Skeletal muscle cell (primary cell): Measurements from ENCODE around the gene CDKL2.

ENCODE experiments used
- DNase-seq: peaks from one replicate; pipeline ENCODE4 v3.0.0-alpha.2; 2010; ENCODE audit warnings: low read depth
- H3K4me3 ChIP-seq: 2 replicates; pipeline ENCODE4 v1.5.1; 2011; ENCODE audit warnings: low read depth, mild to moderate bottlenecking, control low read depth, low read length, moderate library complexity

Gene CDKL2

GRCh38 chr4:75653845-75654503 lies 23.6 kb upstream of the CDKL2 start:
- H3K4me3 ChIP-seq, result no peak overlapping the region
- DNase-seq, result no peak

GRCh38 chr4:75644095-75644494 lies 13.8 kb upstream of the CDKL2 start:
- no peak for DNase-seq
- no peak overlapping the region for H3K4me3 ChIP-seq

DNA sequence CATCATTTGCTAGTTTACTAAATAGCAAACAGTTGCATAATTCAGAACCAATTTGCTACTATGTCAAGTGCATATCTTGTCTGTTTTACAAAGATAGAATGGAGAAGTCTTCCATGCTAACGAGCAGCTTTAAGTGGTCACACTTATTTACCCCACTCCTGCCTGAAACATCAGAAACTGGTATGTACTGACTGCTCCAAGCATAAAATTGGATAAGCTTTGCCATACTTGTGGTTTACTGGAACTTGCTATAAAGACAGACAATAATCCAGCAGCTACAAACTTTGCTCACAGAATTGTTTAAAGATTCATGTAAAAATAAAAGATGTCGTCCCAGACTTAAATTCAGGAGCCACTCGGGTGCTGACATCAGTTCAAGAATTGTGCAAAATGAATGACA lies 13.3 kb upstream of the CDKL2 start:
- no peak for DNase-seq
- H3K4me3 ChIP-seq, result no peak overlapping the region

GRCh38 chr4:75639124-75639695 lies 8.9 kb upstream of the CDKL2 start:
- H3K4me3 ChIP-seq, result no peak overlapping the region
- DNase-seq, result no peak

GRCh38 chr4:75637827-75638226 lies 7.5 kb upstream of the CDKL2 start:
- no peak for DNase-seq

DNA sequence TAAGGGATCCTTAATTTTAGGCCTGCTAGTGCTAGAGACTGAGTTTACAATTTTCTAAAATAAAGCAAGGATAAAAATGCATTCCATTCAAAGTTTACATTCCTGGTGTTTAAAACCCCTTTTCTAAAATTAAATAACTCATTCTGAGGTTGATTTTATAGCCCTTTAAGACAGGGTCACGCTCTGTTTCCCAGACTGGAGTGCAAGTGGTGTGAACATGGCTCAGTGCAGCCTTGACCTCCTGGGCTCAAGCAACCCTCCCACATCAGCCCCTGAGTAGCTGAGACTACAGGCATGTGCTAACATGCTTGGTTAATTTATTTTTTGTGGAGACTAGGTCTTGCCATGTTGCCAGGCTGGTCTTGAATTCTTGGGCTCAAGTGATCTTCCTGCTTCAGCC lies 6.8 kb upstream of the CDKL2 start:
- DNase-seq, result no peak
- H3K4me3 ChIP-seq, result no peak overlapping the region

More at GRCh38 chr4:75637827-75638226, 7.5 kb upstream of the CDKL2 start:
- no peak overlapping the region for H3K4me3 ChIP-seq

GRCh38 chr4:75634951-75635350 lies 4.6 kb upstream of the CDKL2 start:
- peak; percentile 34 for DNase-seq
- H3K4me3 ChIP-seq, result no peak overlapping the region

GRCh38 chr4:75634281-75634680 lies 4.0 kb upstream of the CDKL2 start:
- H3K4me3 ChIP-seq, result no peak overlapping the region
- no peak for DNase-seq

DNA sequence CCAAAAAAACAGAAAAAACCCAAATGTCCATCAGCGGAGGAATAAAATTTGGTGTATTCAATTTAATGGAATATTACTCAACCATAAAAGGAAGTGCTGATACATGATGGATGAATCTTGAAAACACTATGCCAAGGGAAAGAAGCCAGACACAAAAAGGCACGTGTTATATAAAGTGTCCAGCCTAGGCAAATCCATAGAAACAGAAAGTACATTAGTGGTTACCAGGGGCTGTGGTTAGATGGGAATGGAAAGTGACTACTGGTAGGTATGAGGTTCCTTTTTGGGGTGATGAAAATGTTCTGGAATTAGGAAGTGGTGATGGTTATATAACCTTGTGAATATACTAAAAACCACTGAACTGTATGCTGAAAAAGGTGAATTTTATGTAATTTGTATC lies 3.5 kb upstream of the CDKL2 start:
- no peak overlapping the region for H3K4me3 ChIP-seq
- DNase-seq, result no peak

- no peak for DNase-seq
- peak overlapping the region; percentile 55 for H3K4me3 ChIP-seq
These were observed 605 bp upstream of the CDKL2 start for GRCh38 chr4:75630937-75631329.

GRCh38 chr4:75629239-75629638 lies 1.1 kb downstream of the CDKL2 start:
- DNase-seq, result no peak
- no peak overlapping the region for H3K4me3 ChIP-seq

- H3K4me3 ChIP-seq, result no peak overlapping the region
- no peak for DNase-seq
These were observed 7.3 kb downstream of the CDKL2 start for GRCh38 chr4:75623026-75623425.

GRCh38 chr4:75621715-75622114 lies 8.6 kb downstream of the CDKL2 start:
- H3K4me3 ChIP-seq, result no peak overlapping the region
- no peak for DNase-seq

- no peak for DNase-seq
- no peak overlapping the region for H3K4me3 ChIP-seq
These were observed 18.0 kb downstream of the CDKL2 start for GRCh38 chr4:75612306-75612705.

DNA sequence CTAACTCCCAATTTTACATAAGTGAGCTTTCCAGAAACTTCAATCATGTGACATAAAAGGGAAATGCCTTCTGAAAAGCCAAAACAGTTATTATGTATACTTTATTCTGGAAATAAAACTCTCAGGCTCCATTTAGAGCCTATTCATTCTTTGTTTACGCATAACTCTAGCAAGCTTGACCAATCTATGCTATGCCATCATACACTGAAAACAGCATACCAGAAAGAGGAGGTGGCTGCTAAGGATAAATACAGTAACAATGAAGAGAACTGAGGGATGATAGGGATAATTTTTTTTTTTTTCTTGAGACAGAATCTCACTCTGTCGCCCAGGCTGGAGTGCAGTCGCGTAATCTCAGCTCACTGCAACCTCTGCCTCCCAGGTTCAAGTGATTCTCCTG lies 24.4 kb downstream of the CDKL2 start:
- DNase-seq, result no peak
- no peak overlapping the region for H3K4me3 ChIP-seq

- no peak for DNase-seq
- H3K4me3 ChIP-seq, result no peak overlapping the region
These were observed 30.7 kb downstream of the CDKL2 start for GRCh38 chr4:75599647-75600046.

GRCh38 chr4:75598390-75598789 lies 31.9 kb downstream of the CDKL2 start:
- peak; percentile 10 for DNase-seq
- H3K4me3 ChIP-seq, result no peak overlapping the region

- H3K4me3 ChIP-seq, result no peak overlapping the region
- DNase-seq, result no peak
These were observed 34.3 kb downstream of the CDKL2 start for GRCh38 chr4:75596061-75596460.

- DNase-seq, result no peak
- no peak overlapping the region for H3K4me3 ChIP-seq
These were observed 36.9 kb downstream of the CDKL2 start for GRCh38 chr4:75593393-75593792.

DNA sequence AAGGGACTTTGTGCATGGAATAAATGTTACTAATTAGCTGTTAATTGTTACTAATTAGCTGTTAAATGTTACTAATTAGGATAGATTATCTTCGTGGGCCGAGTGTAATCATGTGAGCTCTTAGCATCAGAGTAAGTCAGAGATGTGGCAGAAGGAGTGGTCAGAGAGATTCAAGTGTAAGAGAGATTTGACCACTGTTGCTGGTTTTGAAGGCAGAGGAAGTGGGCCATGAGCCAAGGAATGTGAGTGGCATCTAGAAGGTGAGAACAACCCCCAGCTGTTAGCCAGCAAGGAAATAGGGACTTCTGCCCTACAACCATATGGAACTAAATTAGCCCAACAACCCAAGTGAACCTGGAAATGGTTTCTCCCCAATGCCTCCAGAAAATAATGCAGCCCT lies 46.3 kb downstream of the CDKL2 start:
- no peak for DNase-seq

GRCh38 chr4:75567725-75568124 lies 62.6 kb downstream of the CDKL2 start:
- DNase-seq, result no peak

More for the DNA sequence above, 46.3 kb downstream of the CDKL2 start:
- H3K4me3 ChIP-seq, result no peak overlapping the region

More at GRCh38 chr4:75567725-75568124, 62.6 kb downstream of the CDKL2 start:
- H3K4me3 ChIP-seq, result no peak overlapping the region
